GM21367 (cell line): ENCODE results near the gene GARIN5A.
"Not testable (repeated sequence)": the region's sequence is repeated elsewhere in the genome, so short reads cannot be mapped to it uniquely, and the experiment has no call there.

ENCODE experiments used
- ATAC-seq: cut with Tn5 transposase; IDR thresholded peaks from one replicate; pipeline ENCODE4 v1.9.1; 2021; ENCODE audit not compliant: unreplicated experiment

GARIN5A gene

DNA sequence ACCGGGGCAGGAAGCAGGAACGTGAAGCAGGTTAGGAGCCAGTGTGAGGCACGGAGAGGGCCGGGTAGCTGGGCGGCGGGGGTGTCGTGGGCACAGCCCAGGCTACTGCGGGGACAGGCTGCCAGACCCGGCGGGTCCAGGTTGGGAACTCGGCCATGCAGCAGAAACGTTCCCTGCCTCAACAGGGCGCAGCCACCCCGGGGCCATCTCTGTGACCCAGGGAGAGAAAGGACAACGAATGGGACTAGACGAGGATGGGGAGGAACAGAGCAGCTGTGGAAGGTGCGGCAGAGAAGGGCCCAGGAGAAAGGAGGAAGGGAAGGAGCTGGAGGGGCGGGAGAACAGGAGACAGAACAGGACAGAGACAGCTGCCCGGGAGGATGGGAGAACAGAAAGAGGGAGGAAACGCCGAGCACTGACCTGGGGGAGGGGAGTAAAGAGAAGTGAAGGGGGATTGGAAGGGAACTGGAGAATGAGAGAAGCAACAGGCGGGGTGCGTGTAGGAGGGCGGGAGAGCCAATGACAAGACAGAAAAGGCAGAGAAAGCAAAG is 12.9 kb upstream of the GARIN5A start:
- no peak for ATAC-seq

DNA sequence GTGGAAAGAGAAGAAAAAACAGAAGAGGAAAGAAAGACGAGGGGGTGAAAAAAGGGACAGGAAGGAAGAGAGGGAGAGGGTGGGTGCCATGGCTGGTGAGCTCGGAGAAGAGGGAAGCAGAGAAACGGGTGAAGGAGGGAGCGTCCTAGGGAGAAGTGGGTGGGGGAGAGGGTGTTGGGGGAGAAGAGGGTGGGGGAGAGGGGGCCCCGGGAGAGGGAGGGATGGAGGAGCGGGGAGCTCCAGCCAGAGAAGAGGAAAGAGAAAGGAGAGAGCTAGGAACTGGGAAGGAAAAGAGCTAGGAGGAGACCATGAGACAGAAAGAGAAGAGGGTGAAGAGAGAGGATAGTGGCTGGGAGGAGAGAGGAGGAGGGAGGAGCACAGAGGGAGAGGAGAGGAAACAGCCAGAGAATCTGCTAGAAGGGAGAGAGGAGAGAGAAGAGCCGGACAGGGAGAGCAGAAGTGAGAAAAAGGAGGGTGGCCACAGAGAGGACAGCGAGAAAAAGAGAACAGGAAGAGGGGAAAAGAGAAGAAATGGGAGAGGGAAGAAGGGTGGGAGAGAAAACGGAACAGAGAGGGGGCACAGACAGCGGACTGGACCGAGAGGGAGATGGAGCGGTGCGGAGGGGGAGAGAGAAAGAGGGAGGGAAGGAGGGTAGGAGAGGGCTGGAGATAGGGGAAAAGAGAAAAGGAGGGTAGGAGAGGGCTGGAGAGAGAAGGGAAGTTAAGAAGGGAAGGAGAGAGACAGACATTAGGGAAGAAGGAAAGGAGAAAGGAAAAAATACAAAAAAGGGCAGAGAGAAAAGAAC is 11.9 kb upstream of the GARIN5A start:
- no peak for ATAC-seq

DNA sequence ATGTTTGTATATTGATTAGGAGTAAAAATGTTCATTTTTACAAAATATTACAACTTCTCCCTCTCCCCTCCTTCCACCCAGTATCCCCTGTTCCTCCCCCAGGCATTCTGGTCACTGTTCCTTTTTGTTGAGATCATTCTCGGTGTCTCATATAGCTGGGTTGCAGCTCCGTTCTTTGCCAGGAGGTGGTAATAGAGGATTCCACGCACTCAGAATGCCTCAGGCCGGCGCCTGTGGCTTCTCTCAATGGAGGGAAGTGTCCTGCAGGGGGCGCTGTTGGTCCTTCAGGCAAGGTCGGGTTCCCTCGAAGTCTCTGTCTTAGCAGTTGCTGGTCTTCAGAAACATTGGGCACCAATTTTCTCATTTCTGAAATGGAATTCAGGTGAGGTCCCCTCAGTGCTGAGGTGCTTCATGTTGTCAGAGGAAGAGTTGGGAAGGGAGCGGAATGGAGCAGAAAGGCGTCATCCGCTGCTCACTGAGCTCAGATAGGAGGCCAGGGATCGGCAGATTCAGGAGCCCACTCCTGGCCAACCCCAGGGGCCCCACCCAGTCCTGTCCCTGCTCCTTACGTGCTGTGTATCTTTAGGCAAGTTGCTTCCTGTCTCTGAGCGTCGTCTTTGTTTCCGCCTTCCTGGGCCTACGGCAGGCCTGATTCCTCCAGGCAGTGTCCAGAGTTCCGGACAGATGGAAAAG is 10.3 kb upstream of the GARIN5A start:
- ATAC-seq = no peak

DNA sequence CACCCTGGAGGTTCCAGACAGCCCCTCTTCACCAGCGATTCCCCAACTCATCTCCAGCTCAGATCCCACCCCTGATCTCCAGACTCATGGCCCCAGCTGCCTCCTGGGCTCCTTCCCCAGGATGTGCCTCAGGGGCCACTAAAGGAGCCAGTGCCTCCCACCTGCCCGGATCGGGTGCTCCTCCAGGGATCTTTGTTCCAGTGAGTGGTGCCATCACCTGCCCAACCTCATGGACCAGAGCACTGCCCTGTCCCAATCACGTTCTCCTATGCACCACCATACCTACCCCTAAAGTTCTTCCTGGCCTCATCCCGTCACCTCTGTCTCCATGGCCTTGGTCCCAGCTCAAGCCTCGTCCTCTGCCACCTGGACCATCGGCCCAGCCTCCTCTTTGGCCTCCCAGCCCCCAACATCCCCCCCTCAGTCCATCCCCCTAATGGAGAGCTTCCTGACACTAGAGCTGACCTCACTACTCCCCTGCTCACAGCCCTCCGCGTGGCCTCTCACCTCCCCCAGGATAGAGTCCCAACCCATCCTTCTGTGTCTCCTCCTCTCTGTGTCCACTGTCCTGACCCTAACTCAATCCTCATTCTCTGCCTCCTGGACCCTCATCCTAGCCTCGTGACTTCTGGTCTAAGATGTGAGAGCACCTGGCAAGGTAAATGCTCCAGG is 8.8 kb upstream of the GARIN5A start:
- ATAC-seq = no peak

DNA sequence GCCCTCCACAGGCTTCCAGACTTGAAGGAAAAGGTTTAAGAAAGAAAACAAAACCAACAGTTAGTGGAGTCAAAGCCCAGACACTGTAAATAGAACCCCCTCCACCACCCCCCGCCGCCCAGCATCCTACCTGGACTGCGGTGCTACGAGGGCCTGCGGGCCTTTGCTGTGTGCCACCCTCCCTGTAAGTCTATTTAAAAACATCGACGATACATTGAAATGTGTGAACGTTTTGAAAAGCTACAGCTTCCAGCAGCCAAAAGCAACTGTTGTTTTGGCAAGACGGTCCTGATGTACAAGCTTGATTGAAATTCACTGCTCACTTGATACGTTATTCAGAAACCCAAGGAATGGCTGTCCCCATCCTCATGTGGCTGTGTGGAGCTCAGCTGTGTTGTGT is 6.3 kb upstream of the GARIN5A start:
- ATAC-seq = no peak

DNA sequence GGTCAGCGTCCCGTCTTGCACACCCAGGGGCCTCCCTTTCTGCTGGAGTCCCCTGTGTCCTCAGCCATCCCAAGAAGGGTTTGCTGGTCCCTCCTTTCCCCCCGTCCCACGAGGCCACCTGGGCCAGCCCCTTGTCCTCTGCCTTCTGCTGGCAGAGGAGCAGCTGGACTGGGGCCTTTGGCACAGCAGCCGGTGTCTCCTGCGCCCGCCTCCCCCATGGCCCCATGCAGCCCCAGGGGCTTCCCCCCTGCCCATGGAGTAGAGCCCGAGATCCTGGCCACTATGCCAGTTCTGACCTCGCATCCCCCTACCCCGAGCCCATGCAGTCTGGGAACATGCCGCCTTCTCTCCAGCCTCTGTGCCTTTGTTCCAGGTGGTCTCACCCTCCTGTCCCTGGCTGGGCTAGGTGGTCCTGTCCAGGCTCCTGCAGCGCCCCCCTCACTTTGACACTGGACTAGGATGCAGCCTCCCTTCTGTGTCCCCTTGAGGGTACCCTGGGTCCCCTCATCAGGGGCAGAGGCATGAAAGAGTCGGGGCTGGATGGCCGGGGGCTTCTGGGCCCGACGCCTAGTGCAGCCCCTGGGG is 5.7 kb upstream of the GARIN5A start:
- no peak for ATAC-seq

DNA sequence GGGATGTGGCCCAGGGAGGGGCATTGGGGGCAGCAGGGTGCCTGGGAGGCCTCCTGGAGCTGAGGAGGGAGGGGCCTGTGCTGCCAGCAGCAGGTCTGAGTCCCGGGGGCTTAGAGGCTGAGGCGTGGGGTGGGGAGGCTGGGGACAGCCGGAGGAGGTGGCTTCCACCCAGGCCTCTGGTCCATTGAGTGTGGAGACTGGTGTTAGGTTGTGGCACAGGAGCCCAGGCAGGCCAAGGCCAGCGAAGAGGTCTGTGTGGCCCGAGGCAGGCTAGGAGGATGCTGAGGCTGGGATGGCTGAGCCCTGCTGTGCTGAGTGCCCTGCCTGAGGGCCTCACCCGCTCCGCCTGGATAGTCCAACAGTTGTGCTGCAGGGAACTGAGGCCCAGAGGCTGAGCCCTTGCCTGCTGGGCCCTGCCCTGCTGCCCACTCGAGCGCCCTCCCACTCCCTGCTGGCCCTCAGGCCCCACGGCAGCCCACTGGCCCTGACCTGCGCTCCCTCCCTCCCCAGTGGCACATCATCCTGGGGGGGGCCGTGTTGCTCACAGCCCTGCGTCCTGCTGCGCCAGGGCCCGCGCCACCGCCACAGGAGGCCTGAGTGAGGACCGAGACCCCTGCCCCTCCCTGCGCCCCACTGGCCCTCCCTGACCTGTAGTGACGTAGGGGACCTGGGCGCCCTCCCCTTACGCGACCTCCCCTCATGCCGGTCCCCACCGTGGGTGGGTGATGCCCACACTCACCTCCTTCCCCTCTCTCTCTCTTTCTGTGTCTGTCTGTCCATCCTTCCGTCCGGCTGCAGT is 4.9 kb upstream of the GARIN5A start:
- ATAC-seq = no peak

DNA sequence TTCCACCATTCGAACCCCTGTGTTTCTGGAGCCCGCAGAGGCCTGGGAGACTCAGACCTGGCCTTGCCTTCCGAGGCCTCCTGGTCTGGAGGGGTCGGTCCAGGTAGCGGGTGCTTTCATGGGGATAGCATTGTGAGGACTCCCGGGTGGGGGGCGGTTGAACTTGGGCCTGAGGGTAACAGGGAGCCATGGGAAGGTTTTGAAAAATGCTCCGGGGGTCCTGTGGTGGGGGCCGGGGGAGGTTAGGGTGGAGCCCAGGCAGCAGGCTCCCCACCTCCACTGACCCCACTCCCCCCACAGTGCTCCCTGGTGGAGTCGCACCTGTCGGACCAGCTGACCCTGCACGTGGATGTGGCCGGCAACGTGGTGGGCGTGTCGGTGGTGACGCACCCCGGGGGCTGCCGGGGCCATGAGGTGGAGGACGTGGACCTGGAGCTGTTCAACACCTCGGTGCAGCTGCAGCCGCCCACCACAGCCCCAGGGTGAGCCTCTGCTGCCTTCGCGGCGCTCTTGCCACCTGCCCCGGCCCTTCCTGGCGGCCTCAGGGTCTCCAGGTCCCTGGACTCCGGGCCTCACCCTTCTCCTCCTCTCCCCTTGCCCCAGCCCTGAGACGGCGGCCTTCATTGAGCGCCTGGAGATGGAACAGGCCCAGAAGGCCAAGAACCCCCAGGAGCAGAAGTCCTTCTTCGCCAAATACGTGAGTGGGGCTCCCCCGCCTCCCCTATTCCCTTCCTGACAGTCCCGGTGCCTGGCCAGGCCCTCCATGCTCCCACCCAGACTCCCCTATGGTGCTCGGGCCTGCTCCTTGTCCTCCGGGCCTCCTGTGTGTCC is 3.8 kb upstream of the GARIN5A start:
- ATAC-seq = no peak

DNA sequence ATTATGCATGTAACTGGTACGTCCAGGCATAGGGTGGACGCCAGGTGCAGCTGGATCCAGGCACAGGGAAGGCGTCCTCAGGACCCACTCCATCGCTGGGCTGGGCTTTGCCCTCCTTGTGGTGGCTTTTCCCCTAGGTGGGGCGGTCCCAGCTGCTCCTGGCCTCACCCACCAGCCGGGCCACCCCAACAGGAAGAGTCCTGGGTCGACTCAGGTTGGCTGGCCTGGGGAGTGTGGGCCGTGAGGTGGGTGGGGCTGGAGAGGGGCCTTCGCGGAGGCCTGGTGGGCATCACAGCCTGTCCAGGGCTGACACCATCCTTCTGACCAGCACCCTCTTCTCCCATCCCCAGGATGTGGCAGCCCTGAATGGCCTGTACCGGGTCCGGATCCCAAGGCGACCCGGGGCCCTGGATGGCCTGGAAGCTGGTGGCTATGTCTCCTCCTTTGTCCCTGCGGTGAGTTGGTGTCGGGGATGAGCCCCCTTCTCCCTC is 3.2 kb upstream of the GARIN5A start:
- ATAC-seq = no peak

DNA sequence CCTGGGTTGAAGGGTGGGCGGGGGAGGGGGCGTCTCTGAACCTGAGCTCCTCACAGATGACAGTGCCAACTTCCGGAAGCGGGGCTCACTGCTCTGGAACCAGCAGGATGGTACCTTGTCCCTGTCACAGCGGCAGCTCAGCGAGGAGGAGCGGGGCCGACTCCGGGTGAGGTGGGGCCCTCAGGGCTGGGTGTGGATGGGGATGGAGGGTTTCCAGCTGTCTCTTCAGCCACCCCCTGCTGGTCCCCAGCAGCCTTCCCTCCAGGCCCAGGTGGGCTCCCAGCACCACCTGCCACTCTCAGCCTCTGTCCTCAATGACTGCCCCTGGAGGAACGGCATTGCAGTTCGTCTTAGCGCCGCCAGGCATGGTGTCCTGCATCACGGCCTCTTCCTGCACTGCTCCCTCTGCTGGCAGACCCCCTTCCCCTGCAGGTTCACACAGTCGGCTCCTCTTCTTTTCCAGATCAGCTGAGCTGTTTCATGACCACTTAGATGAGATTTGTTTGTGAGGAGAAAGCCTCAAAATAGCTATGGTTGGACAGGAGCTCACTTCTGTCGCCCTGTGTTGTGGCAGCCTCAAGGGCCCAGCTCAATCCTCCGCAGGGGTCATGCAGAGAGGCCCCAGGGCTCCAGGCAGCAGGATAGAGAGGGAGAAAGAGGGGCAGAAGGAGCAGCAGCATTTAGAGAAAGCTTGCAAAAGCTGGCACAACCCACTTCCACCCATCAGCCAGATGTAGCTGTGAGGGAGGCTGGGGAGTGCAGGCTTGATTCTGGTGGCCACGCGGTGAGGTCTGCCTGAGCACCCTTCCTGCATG is 2.5 kb upstream of the GARIN5A start:
- no peak for ATAC-seq

DNA sequence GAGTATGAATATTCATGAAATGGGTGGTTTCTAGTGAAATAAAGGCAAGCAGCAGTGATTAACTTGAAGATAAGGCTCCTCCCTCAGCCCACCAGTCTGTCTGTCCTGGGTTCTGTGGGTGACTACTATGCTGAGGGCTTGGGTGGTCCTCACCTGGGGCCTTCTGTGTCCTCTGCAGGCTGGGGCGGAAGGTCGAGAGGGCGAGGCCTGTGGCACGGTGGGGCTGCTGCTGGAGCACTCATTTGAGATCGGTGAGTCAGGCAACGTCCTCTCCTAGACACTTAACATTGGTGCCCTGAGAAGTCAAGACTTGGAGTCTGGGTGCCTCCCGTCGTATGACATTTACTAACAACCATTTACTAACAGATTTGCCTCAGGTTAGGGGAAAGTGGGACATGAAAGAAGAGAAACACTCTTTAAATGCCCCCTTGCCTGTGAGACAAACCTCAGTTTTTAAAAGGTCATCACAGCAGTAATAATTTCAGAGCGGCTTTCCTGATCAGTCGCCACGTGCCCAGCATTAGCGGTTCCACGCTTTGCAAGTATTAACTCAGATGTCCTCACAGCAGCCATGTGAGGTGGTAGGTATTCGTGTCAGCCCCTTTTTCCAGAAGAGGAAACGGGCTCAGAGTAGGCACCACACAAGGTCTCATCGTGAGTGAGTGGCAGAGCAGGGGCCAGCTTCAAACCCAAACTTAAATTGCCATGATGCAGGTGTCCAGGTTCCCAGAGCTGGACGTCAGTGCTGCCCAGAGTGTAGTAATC is 1.3 kb upstream of the GARIN5A start:
- no peak for ATAC-seq

DNA sequence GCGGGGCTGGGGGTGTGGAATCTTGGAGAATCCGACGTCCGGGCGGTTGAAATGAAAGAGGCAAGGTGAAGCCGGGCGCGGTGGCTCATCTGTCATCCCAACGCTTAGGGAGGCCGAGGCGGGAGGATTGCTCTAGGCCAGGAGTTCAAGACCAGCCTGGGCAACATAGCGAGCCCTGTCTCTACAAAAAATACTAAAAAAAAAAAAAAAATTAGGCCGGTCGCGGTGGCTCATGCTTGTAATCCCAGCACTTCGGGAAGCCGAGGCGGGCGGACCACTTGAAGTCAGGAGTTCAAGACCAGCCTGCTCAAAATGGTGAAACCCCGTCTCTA is 225 bp upstream of the GARIN5A start:
- ATAC-seq = no peak

DNA sequence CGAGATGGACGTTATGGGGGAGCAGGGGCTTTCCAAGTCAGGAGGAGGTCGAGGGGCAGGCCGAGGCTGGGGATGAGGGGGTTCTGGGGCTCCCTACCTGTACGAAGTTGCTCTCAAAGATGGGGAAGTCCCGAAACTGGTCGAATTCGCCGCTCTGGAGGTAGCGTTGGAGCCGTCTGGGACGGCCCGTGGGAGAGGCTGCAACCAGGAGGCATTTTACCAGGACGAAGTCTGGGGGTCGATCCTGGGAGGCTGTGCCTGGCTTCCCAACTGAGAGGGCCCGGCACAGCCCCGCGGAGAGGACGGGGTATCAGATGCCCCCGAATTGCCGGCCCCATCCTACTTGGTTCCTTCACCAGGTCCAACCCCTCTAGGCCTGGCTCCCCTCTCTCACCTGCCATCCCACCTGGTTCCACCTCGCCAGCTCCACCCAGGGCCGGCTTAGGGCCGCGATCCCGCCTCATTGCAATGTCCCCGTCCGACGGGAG is 868 bp downstream of the GARIN5A start:
- no peak for ATAC-seq

DNA sequence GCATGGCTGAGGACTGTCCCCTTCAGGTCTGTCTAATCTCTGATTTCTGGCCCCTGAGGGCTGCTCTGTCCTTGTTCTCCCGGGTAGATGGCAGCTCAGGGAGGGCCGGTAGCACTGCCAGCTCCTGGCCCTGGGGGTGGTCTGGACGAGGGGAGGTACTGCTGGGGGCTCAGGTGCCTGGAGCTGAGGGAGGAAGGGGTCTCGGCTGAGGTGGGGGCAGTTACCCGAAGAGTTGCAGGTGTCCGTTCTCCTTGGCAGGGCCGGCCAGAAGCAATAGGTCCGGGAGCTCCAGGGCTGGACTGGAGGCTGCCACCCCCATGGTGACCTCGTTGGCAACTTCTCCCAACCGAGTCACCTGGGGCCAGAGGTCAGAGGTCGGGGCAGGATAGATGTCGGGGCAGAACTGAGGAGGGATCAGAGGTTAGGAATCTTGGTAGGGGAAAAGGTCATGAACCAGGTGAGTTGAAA is 1.5 kb downstream of the GARIN5A start:
- ATAC-seq = no peak

DNA sequence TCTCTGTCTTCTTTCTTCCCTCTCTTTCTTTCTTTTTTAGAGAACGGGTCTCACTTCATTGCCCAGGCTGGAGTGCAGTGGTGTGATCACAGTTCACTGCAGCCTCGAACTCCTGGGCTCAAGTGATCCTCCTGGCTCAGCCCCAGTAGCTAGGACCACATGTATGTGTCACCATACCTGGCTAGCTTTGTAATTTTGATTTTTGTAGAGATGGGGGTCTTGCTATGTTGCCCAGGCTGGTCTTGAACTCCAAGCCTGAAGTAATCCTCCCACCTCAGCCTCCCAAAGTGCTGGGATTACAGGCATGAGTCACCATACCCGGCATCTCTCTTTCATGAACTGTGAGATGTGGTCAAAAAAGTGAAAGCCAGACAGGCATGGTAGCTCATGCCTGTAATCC is 3.3 kb downstream of the GARIN5A start:
- not testable (repeated sequence) for ATAC-seq

DNA sequence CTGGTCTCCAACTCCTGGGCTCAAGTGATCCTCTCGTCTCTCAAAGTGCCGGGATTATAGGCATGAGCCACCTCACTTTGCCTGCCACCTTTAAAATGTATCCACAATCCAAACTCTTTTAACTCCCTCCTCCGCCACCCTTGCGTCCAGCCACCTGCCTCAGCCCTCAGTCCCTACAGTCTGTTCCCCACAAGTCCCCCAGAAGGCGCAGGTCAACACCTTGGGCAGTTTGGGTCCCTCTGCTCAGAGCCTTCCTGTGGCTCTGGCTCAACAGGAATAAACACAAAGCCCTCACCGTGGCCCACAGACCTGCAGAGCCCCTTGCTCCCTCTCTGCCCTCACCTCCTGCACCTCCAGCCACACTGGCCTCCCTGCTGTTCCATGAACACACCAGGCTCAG is 7.8 kb downstream of the GARIN5A start:
- ATAC-seq = no peak

DNA sequence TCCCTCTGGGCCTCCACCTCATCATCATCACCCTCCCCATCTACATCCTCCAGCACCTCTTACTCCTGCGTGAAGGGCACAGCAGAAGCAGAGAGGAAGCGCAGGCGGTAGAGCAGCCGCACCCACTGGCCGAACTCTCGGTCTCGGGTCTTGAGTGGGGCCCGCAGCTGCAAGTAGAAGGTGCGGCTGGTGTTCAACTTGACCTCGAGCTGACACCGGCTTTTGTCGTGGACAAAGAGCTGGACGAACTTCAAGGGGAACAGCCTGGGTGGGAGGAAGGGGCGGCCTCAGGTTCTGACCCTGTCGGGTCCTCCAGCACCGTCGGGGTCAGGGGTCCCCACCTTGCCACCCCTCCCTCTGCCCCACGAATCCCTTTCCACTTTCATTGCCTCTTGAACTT is 9.1 kb downstream of the GARIN5A start:
- ATAC-seq = no peak

DNA sequence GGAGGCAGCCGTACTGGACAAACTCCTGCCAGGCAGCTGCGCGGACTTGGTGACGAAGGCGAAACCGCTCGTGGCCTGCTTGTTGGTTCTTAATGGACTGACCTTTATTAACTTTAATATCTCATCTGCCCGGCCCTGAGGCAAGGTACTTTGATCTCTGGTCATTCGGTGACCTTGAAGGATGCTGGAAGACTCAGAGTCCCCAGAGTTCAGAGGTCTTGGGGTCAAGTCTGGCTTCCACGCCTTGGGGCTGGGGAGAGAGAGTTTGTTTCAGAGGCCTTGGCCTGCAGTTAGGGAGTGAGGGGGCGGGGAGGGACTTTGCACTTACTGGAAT is 10.0 kb downstream of the GARIN5A start:
- no peak for ATAC-seq
